Activated CD8-positive, alpha-beta memory T cell treated with anti-CD3 and anti-CD28 coated beads, Interleukin-2, amount 50 U/mL, for 4 hours (primary cell): Measurements from ENCODE around the gene P2RY8.

ENCODE experiments used
- DNase-seq: peaks from one replicate; pipeline ENCODE4 v3.0.0-alpha.2; 2020

P2RY8 gene

GRCh38 chrX:1462596-1463251 lies 74.3 kb downstream of the P2RY8 start:
- DNase-seq = peak; percentile 62

DNA sequence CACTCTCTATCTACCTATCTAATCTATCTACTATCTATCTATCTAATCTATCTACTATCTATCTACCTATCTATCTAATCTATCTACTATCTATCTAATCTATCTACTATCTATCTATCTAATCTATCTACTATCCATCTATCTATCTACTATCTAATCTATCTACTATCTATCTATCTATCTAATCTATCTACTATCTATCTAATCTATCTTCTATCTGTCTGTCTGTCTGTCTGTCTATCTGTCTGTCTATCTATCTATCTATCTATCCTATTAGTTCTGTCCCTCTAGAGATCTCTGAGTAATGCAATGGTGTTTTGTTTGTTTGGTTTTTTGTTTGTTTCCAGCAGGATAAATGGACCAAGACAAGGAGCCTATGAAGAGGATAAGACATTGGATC lies 74.9 kb downstream of the P2RY8 start:
- DNase-seq = no peak

DNA sequence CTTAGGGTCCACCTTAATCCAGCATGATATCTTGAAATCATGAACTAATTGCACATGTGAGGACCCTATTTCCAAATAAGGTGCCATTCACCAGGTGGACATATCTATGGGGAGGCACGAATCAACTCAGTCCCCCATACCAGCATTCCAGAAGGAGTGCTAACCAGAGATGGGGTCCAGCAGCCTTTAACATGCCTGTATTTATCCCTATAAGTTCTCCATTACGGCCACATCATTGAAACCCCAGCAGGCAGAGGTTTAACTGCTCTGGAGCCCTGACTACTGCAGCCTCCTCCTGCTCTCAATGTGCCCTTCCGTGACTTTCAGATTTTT lies 81.1 kb downstream of the P2RY8 start:
- DNase-seq = no peak

DNA sequence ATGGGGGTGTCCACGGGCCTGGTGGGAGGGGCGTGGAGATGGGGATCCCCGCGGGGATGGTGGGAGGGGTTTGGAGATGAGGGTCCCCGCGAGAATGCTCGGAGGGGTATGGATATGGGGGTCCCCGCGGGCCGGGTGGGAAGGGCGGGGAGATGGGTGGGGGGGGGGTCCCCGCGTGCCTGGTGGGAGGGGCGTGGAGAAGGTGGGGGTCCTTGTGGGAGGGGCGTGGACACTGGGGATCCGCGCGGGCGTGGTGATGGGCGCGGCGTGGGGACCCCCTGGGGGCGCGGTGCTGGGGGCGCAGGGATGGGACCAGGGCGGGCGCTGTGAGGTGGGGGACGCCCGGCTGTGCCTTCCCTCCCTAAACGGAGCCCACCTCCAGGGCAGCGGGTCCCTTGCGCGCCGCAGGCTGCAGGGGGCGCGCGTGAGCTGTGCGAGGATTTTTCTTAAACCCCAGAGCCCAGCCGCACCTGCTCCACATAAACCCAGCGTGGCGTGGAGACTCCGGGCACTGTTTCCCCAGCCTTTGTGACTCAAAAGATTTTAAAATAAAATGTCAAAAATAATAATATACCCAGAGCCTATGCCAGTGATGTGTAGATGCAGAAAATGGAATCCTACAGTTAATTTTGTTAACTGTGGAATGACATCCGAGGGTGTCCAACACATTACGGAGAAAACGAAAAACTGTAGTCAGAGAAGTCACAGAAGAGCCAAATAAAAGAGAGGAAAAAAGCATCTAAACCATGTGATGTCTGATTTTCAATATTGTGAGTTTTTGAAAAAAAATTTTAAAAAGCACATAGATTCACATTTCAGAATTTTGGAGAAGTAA lies 82.8 kb downstream of the P2RY8 start:
- peak; percentile 95 for DNase-seq

DNA sequence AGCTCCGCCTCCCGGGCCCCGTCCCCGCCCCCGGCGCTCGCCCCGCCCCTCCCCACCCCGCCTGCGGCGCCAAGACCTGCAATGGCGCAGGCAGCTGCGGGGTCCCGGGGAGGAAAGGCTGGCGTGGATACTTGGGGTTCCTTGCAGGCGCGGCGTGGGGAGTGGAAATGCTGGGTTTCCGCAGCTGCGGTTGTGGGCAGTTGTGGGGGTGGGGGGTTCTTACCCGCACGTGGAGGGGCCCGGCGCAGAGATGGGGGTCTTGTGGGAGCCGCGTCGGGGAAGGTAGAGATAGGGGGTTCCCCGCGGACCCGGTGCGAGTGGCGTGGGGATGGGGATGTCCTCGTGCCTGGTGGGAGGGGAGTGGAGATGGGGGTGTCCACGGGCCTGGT lies 83.6 kb downstream of the P2RY8 start:
- DNase-seq = peak; percentile 75

DNA sequence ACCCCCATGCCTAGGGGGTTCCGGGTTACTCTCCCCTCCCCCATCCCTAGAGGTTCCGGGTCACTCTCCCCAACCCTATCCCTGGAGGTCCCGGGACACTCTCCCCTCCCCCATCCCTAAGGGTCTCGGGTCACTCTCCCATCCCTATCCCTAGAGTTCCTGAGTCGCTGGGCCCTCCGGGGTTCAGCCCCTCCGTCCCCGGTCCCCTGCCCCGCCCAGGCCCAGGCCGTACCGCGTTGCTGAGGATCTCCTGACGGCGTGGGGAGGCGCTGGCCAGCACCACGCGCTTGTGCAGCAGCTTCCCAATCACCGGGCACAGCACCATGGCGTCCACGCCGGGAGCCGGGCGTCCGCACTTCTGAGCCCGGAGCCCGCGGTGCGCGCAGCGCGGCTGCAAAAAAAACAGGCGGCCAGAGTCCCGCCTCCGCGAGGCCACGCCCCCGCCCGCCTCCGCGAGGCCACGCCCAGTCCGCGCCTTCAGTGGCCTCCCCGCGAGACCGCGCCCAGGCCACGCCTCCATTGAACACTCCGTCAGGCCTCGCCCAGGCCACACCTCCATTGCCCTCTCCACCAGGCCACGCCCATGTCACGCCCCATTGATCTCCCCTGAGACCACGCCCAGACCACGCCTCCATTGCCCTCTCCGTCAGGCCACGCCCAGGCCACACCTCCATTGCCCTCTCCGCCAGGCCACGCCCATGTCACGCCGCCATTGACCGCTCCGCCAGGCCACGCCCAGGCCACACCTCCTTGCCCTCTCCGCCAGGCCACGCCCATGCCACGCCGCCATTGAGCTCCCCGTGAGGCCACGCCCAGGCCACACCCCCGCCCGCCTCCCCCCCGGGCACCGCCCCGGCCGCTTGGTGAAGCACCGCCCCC lies 84.2 kb downstream of the P2RY8 start, which contains the start of gene ASMTL:
Gene ASMTL (minus strand): TSS at position 394 of the 879 bp plus-strand sequence. CDS start 69 bp downstream, at position 325.
- peak; percentile 100 for DNase-seq

- DNase-seq = peak; percentile 32
Measured at GRCh38 chrX:1451661-1452515, 85.1 kb downstream of the P2RY8 start.

DNA sequence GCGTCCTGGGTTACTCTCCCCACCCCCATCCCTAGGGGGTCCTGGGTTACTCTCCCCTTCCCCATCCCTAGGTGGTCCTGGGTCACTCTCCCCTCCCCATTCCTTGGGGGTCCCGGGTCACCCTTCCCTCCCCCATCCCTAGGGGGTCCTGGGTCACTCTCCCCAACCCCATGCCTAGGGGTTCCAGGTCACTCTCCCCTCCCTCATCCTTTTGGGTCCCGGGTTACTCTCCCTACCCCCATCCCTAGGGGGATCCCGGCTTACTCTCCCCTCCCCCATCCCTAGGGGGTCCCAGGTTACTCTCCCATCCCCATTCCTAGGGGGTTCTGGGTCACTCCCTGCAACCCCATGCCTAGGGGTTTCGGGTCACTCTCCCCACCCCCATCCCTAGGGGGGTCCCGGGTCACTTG lies 85.7 kb downstream of the P2RY8 start:
- DNase-seq = peak; percentile 21

DNA sequence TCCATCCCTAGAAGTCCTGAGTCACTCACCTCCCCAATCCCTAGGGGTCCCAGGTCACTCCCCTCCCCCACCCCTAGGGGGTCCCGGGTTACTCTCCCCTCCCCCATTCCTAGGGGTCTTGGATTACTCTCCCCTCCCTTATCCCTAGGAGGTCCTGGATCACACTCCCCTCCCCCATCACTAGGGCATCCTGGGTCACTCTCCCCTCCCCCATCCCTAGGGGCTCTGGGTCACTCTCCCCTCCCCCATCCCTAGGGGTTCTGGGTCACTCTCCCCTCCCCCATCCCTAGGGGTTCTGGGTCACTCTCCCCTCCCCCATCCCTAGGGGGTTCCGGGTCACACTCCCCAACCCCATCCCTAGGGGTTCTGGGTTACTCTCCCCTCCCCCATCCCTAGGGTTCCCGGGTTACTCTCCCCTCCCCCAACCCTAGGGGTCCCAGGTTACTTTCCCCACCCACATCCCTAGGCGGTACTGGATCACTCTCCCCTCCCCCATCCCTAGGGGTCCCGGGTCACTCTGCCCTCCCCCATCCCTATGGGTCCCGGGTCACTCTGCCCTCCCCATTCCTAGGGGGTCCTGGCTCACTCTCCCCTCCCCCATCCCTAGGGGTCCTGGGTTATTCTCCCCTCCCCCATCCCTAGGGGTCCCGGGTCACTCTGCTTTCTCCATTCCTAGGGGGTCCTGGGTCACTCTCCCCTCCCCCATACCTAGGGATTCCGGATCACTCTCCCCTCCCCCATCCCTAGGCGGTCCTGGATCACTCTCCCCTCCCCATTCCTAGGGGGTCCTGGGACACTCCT lies 86.4 kb downstream of the P2RY8 start:
- peak; percentile 17 for DNase-seq

- DNase-seq = no peak
Measured at GRCh38 chrX:1449823-1450149, 87.2 kb downstream of the P2RY8 start.

DNA sequence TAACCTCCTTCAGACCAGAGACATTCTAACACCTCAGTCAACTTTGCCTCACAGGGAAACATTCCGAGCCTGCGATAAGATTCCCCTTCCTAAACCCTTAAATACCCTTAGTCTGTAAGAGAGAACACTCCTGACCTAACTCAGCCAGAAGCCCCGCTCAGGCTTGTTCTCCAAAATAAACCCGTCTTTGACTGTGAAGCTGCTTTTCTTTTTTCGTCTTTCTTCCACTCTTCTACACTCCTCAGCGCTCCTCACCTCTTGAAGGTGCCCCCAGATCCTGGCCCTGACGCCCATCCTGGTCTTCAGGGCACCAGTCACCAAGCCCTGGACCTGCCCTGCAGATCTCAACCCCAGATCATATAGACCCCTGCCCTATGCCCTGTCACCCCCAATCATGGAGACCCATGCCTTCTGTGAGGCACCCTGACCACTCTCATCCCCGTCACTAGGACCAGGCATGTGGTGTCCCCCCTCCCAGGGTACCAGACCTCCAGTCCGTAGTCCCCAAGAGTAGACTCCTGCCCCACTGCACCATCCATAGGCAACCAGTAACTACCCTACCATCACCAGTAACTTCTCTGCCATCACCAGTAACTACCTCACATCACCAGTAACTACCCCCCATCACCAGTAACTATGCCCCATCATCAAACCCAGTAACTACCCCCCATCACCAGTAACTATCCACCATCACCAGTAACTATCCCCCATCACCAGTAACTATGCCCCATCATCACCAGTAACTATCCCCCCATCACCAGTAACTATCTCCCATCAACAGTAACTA lies 87.8 kb downstream of the P2RY8 start:
- peak; percentile 11 for DNase-seq

GRCh38 chrX:1448573-1449001 lies 88.4 kb downstream of the P2RY8 start:
- DNase-seq = peak; percentile 2

GRCh38 chrX:1447969-1448572 lies 88.9 kb downstream of the P2RY8 start:
- DNase-seq = peak; percentile 10

GRCh38 chrX:1446984-1447968 lies 89.7 kb downstream of the P2RY8 start:
- peak; percentile 7 for DNase-seq

DNA sequence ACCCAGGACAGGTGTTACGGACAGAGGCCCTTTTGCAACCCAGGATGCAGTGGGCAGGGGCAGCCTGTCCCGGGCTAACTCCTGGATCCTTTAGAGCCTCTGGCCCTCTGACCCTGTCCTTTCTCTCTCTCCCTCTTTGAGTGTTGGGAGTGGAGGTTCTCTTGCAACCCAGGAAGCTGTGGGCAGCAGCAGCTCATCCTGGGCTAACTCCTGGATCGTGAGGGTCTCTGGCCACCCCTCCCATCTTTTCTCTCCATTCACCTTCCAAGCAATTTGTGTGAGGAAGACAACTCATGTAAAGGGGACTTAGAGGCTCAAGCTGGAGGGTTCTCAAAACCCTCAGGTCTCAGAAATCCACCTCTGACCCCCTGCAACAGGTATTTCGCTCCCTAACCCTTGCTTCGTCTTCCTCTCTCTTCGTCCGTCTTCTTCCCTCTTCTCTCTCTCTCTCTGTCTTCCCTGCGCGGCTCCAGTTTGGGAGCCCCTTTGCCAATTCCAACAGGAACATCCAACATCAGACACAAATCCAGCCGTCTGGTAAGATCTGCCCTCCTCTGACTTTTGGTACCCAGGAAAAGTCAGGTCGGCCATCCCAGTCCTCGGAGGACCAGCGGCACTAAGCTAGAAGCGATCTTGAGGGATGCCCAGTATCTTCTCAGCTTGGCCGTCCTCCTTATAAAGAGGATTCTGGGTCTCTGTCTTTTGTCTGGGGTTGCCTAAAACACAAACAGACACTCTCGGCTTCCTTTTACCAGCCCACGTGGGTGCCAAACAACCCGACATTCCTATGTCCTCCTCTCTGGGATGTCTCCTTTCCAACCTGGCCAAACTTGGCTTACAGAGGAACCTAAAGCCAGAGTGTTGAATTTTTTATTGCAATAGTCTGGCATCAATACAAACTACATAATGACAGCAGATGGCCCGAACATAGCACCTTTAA lies 92.2 kb downstream of the P2RY8 start:
- DNase-seq = peak; percentile 6

DNA sequence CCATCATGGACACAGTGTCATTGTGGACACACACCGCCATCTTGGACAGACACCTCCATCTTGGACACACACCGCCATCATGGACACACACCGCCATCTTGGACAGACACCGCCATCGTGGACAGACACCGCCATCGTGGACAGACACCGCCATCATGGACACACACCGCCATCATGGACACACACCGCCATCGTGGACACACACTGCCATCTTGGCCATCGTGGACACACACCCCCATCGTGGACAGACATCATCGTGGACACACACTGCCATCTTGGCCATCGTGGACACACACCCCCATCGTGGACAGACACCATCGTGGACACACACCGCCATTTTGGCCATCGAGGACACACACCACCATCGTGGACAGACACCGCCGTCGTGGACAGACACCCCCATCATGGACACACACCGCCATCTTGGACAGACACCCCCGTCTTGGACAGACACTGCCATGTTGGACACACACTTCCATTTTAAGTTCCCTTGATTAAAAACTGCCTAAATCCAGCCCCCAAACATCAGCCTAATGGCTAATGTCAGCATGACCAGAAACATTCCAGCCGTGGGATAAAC lies 93.4 kb downstream of the P2RY8 start:
- peak; percentile 4 for DNase-seq

- DNase-seq = peak; percentile 8
Measured at GRCh38 chrX:1442724-1443367, 94.1 kb downstream of the P2RY8 start.
